ENCODE measurements around the gene WAC.
A peak's percentile ranks its signal among the peaks of the same experiment; 100 is the strongest.

Gene WAC

GRCh38 chr10:28628184-28628893, 95.4 kb downstream of the WAC start:
- no peak overlapping the region for H3K4me3 ChIP-seq (ENCODE audit: low read depth, low read length)
- in situ Hi-C loops (cut with HindIII; ENCODE audit: low sequenced_read_pairs): no loop called here
- DNase-seq (ENCODE audit: low read depth): peak; percentile 74
- TF ChIP-seq, protein P1, sequence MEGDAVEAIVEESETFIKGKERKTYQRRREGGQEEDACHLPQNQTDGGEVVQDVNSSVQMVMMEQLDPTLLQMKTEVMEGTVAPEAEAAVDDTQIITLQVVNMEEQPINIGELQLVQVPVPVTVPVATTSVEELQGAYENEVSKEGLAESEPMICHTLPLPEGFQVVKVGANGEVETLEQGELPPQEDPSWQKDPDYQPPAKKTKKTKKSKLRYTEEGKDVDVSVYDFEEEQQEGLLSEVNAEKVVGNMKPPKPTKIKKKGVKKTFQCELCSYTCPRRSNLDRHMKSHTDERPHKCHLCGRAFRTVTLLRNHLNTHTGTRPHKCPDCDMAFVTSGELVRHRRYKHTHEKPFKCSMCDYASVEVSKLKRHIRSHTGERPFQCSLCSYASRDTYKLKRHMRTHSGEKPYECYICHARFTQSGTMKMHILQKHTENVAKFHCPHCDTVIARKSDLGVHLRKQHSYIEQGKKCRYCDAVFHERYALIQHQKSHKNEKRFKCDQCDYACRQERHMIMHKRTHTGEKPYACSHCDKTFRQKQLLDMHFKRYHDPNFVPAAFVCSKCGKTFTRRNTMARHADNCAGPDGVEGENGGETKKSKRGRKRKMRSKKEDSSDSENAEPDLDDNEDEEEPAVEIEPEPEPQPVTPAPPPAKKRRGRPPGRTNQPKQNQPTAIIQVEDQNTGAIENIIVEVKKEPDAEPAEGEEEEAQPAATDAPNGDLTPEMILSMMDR (IDR thresholded peaks at IDR 0.05; ENCODE audit: low read depth, low read length, missing control alignments): peak; percentile 89

GRCh38 chr10:28631896-28632583, 99.1 kb downstream of the WAC start:
- TF ChIP-seq, protein P1 (IDR thresholded peaks at IDR 0.05; ENCODE audit: low read depth, low read length, missing control alignments): no peak

GRCh38 chr10:28632584-28632945, 99.6 kb downstream of the WAC start:
- no peak for DNase-seq (ENCODE audit: low read depth)
- TF ChIP-seq, protein P1 (IDR thresholded peaks at IDR 0.05; ENCODE audit: low read depth, low read length, missing control alignments): no peak
- in situ Hi-C loops (cut with HindIII; ENCODE audit: low sequenced_read_pairs): no loop called here
- H3K4me3 ChIP-seq (ENCODE audit: low read depth, low read length): no peak overlapping the region

More at GRCh38 chr10:28631896-28632583, 99.1 kb downstream of the WAC start:
- no peak for DNase-seq (ENCODE audit: low read depth)
- in situ Hi-C loops (cut with HindIII; ENCODE audit: low sequenced_read_pairs): no loop called here
- H3K4me3 ChIP-seq (ENCODE audit: low read depth, low read length): no peak overlapping the region

GRCh38 chr10:28633750-28634149, 100.8 kb downstream of the WAC start:
- TF ChIP-seq, protein P1 (IDR thresholded peaks at IDR 0.05; ENCODE audit: low read depth, low read length, missing control alignments): no peak
- in situ Hi-C loops (cut with HindIII; ENCODE audit: low sequenced_read_pairs): no loop called here
- no peak overlapping the region for H3K4me3 ChIP-seq (ENCODE audit: low read depth, low read length)
- DNase-seq (ENCODE audit: low read depth): no peak

GRCh38 chr10:28637346-28637745, 104.4 kb downstream of the WAC start:
- H3K4me3 ChIP-seq (ENCODE audit: low read depth, low read length): no peak overlapping the region
- in situ Hi-C loops (cut with HindIII; ENCODE audit: low sequenced_read_pairs): no loop called here
- TF ChIP-seq, protein P1 (IDR thresholded peaks at IDR 0.05; ENCODE audit: low read depth, low read length, missing control alignments): no peak
- no peak for DNase-seq (ENCODE audit: low read depth)

- no peak overlapping the region for H3K4me3 ChIP-seq (ENCODE audit: low read depth, low read length)
- TF ChIP-seq, protein P1 (IDR thresholded peaks at IDR 0.05; ENCODE audit: low read depth, low read length, missing control alignments): no peak
- in situ Hi-C loops (cut with HindIII; ENCODE audit: low sequenced_read_pairs): no loop called here
- no peak for DNase-seq (ENCODE audit: low read depth)
These were observed 105.5 kb downstream of the WAC start for GRCh38 chr10:28638392-28638791.
